ENCODE results near the gene TRABD2B.

TRABD2B gene

GRCh38 chr1:47823040-47823808 lies 174.0 kb downstream of the TRABD2B start:
- H3K27ac ChIP-seq (ENCODE audit: low read length): no peak overlapping the region
- no peak overlapping the region for H3K9ac ChIP-seq (ENCODE audit: low read length in 2 of 2)
- no peak overlapping the region for H3K4me3 ChIP-seq (ENCODE audit: low read length in 2 of 2)
- H3K36me3 ChIP-seq (ENCODE audit: control insufficient read depth in 2 of 2, insufficient read depth in 2 of 2, low read length in 2 of 2): no peaks in the 10 kb centered on the region
- H3K4me1 ChIP-seq (ENCODE audit: control insufficient read depth, insufficient read depth, low read length): peaks cover 10% of the 10 kb centered on the region
- peaks cover 0 to 2% of the 10 kb centered on the region in 2 donors for H3K27me3 ChIP-seq (ENCODE audit: control insufficient read depth in 1 of 2, insufficient read depth in 2 of 2, low read length in 2 of 2)
- H3K9me3 ChIP-seq (ENCODE audit: control insufficient read depth in 2 of 2, low read length in 2 of 2): no peaks in the 10 kb centered on the region

DNA sequence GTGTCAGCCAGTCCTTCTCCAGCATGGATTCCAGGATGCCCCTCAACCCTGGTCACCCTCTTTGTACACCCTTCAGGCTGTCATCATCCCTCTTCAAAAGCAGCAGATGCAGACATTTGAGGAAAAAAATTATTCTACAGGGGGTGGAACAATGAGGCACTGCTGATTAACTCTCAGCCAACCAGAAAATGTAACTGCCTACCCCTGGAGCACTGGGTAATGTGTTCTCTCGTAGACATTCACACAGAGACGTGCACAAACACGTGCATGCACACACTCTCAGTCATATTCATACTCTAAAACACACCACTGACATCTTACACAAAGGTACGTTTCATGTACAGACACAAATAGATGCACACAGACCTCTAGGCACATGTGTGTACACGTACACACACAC lies 175.4 kb downstream of the TRABD2B start:
- Histone ChIP-seq H3K9me3 (ENCODE audit: control insufficient read depth in 2 of 2, low read length in 2 of 2) (no peaks in the 10 kb centered on the region), H3K4me3 (ENCODE audit: low read length in 2 of 2) (no peak overlapping the region), H3K9ac (ENCODE audit: low read length in 2 of 2) (no peak overlapping the region), H3K27me3 (ENCODE audit: control insufficient read depth in 1 of 2, insufficient read depth in 2 of 2, low read length in 2 of 2) (peaks cover 0 to 2% of the 10 kb centered on the region in 2 donors), H3K27ac (ENCODE audit: low read length) (no peak overlapping the region), H3K4me1 (ENCODE audit: control insufficient read depth, insufficient read depth, low read length) (peaks cover 8% of the 10 kb centered on the region), H3K36me3 (ENCODE audit: control insufficient read depth in 2 of 2, insufficient read depth in 2 of 2, low read length in 2 of 2) (no peaks in the 10 kb centered on the region)

- Histone ChIP-seq H3K36me3 (ENCODE audit: control insufficient read depth in 2 of 2, insufficient read depth in 2 of 2, low read length in 2 of 2) (no peaks in the 10 kb centered on the region), H3K9me3 (ENCODE audit: control insufficient read depth in 2 of 2, low read length in 2 of 2) (no peaks in the 10 kb centered on the region), H3K9ac (ENCODE audit: low read length in 2 of 2) (no peak overlapping the region), H3K27ac (ENCODE audit: low read length) (no peak overlapping the region), H3K27me3 (ENCODE audit: control insufficient read depth in 1 of 2, insufficient read depth in 2 of 2, low read length in 2 of 2) (peaks cover 0 to 2% of the 10 kb centered on the region in 2 donors), H3K4me3 (ENCODE audit: low read length in 2 of 2) (no peak overlapping the region), H3K4me1 (ENCODE audit: control insufficient read depth, insufficient read depth, low read length) (peaks cover 11% of the 10 kb centered on the region)
Observed at GRCh38 chr1:47819574-47819888, 177.7 kb downstream of the TRABD2B start.

- Histone ChIP-seq H3K27ac (ENCODE audit: low read length) (no peak overlapping the region), H3K4me1 (ENCODE audit: control insufficient read depth, insufficient read depth, low read length) (peaks cover 11% of the 10 kb centered on the region), H3K4me3 (ENCODE audit: low read length in 2 of 2) (no peak overlapping the region), H3K36me3 (ENCODE audit: control insufficient read depth in 2 of 2, insufficient read depth in 2 of 2, low read length in 2 of 2) (no peaks in the 10 kb centered on the region), H3K9ac (ENCODE audit: low read length in 2 of 2) (no peak overlapping the region), H3K27me3 (ENCODE audit: control insufficient read depth in 1 of 2, insufficient read depth in 2 of 2, low read length in 2 of 2) (peaks cover 0 to 2% of the 10 kb centered on the region in 2 donors), H3K9me3 (ENCODE audit: control insufficient read depth in 2 of 2, low read length in 2 of 2) (no peaks in the 10 kb centered on the region)
Observed at GRCh38 chr1:47818682-47819573, 178.3 kb downstream of the TRABD2B start.

DNA sequence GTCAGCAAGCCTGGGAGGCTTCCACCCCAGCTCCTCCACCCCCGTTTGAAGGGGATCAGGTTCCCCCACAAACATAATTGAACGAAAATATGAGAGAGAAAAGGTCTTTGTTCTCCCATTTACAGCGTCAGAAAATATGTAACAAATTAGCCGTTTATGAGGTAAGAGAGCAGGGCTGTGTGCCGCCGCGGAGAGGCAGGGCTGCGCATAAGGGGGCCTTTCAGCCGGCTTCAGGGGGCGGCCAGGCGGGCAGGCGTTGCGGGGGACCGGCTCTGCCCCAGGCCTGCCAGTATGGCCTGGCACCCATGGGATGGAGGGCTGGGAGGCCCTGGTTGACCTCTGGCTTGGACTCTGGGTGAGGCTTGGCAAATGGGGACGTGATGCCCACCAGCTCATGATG lies 179.3 kb downstream of the TRABD2B start:
- Histone ChIP-seq H3K36me3 (ENCODE audit: control insufficient read depth in 2 of 2, insufficient read depth in 2 of 2, low read length in 2 of 2) (no peaks in the 10 kb centered on the region), H3K9ac (ENCODE audit: low read length in 2 of 2) (no peak overlapping the region), H3K27me3 (ENCODE audit: control insufficient read depth in 1 of 2, insufficient read depth in 2 of 2, low read length in 2 of 2) (peaks cover 0 to 2% of the 10 kb centered on the region in 2 donors), H3K9me3 (ENCODE audit: control insufficient read depth in 2 of 2, low read length in 2 of 2) (no peaks in the 10 kb centered on the region), H3K4me1 (ENCODE audit: control insufficient read depth, insufficient read depth, low read length) (peaks cover 8% of the 10 kb centered on the region), H3K4me3 (ENCODE audit: low read length in 2 of 2) (no peak overlapping the region), H3K27ac (ENCODE audit: low read length) (no peak overlapping the region)

DNA sequence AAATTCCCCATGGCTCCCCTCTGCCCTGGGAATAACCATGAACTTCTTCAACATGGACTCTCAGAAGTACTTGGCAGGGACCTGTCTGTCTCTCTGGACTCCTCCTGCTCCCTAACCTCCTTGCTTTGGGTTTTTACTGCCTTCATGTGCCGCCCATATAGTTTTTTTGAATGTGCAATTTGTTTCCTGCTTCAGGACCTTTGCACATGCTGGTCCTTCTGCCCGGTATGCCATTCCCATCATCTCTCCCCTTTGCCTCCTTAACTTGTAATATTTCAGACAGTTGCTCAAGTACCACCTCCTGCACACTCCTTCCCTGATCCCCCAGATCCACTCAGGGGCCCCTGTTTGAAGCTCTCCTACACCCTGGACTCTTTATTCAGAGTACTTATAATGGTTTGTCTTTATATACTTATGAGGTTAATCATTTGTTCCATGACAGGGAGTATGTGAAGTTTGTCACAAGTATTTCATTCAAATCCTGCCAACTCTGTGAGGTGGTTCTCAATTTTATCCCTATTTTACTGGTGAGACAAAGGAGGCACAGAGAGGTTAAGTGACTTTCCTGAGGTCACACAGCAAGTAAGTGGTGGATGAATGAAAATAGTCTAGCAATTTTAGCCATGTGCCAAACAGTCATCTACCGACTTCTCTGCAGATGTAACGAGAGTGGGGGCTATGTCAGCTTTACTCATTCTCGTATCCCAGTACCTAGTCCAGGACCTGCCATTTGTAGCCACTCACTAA lies 180.7 kb downstream of the TRABD2B start:
- Histone ChIP-seq H3K36me3 (ENCODE audit: control insufficient read depth in 2 of 2, insufficient read depth in 2 of 2, low read length in 2 of 2) (no peaks in the 10 kb centered on the region), H3K9ac (ENCODE audit: low read length in 2 of 2) (no peak overlapping the region), H3K4me1 (ENCODE audit: control insufficient read depth, insufficient read depth, low read length) (peaks cover 8% of the 10 kb centered on the region), H3K4me3 (ENCODE audit: low read length in 2 of 2) (no peak overlapping the region), H3K27ac (ENCODE audit: low read length) (no peak overlapping the region), H3K9me3 (ENCODE audit: control insufficient read depth in 2 of 2, low read length in 2 of 2) (no peaks in the 10 kb centered on the region), H3K27me3 (ENCODE audit: control insufficient read depth in 1 of 2, insufficient read depth in 2 of 2, low read length in 2 of 2) (peaks cover 0 to under 1% of the 10 kb centered on the region in 2 donors)

- Histone ChIP-seq H3K4me1 (ENCODE audit: control insufficient read depth, insufficient read depth, low read length) (peaks cover 8% of the 10 kb centered on the region), H3K9me3 (ENCODE audit: control insufficient read depth in 2 of 2, low read length in 2 of 2) (no peaks in the 10 kb centered on the region), H3K36me3 (ENCODE audit: control insufficient read depth in 2 of 2, insufficient read depth in 2 of 2, low read length in 2 of 2) (no peaks in the 10 kb centered on the region), H3K27ac (ENCODE audit: low read length) (no peak overlapping the region), H3K4me3 (ENCODE audit: low read length in 2 of 2) (no peak overlapping the region), H3K27me3 (ENCODE audit: control insufficient read depth in 1 of 2, insufficient read depth in 2 of 2, low read length in 2 of 2) (no peaks in the 10 kb centered on the region), H3K9ac (ENCODE audit: low read length in 2 of 2) (no peak overlapping the region)
Observed at GRCh38 chr1:47814612-47815395, 182.4 kb downstream of the TRABD2B start.

DNA sequence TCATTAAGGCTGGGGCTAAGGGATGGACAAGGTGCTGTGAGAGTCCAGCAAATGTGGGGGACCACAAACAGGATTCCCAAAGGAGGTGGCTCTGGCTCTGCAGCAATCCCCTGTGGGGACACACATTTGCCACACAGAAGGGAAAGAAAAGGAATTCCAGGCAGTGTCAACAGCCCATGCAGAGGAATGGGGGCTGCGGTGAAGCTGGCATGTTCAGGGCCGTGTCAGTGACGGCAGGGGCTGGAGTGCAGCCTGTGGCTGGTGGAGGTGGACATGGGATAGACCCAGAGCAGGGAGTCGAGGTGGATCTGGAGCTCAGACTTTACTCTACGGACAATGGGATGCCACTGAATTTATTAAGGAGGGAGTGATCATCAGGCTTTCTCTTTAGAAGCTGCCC lies 183.2 kb downstream of the TRABD2B start:
- Histone ChIP-seq H3K27ac (ENCODE audit: low read length) (no peak overlapping the region), H3K9me3 (ENCODE audit: control insufficient read depth in 2 of 2, low read length in 2 of 2) (no peaks in the 10 kb centered on the region), H3K36me3 (ENCODE audit: control insufficient read depth in 2 of 2, insufficient read depth in 2 of 2, low read length in 2 of 2) (no peaks in the 10 kb centered on the region), H3K4me3 (ENCODE audit: low read length in 2 of 2) (no peak overlapping the region), H3K9ac (ENCODE audit: low read length in 2 of 2) (no peak overlapping the region), H3K4me1 (ENCODE audit: control insufficient read depth, insufficient read depth, low read length) (peaks cover 8% of the 10 kb centered on the region), H3K27me3 (ENCODE audit: control insufficient read depth in 1 of 2, insufficient read depth in 2 of 2, low read length in 2 of 2) (peaks cover 0 to under 1% of the 10 kb centered on the region in 2 donors)

GRCh38 chr1:47812904-47813514 lies 184.2 kb downstream of the TRABD2B start:
- H3K27ac ChIP-seq (ENCODE audit: low read length): no peak overlapping the region
- peaks cover 0 to 3% of the 10 kb centered on the region in 2 donors for H3K27me3 ChIP-seq (ENCODE audit: control insufficient read depth in 1 of 2, insufficient read depth in 2 of 2, low read length in 2 of 2)
- no peaks in the 10 kb centered on the region for H3K36me3 ChIP-seq (ENCODE audit: control insufficient read depth in 2 of 2, insufficient read depth in 2 of 2, low read length in 2 of 2)
- H3K9me3 ChIP-seq (ENCODE audit: control insufficient read depth in 2 of 2, low read length in 2 of 2): no peaks in the 10 kb centered on the region
- H3K9ac ChIP-seq (ENCODE audit: low read length in 2 of 2): no peak overlapping the region
- peaks cover 8% of the 10 kb centered on the region for H3K4me1 ChIP-seq (ENCODE audit: control insufficient read depth, insufficient read depth, low read length)
- no peak overlapping the region for H3K4me3 ChIP-seq (ENCODE audit: low read length in 2 of 2)
